Stimulated activated CD4-positive, alpha-beta T cell treated with anti-CD3 and anti-CD28 coated beads, TNF-alpha, amount 100 ng/mL, for 4 hours (primary cell): ENCODE results near the gene EFNA5.
"Not testable (repeated sequence)": the region's sequence is repeated elsewhere in the genome, so short reads cannot be mapped to it uniquely, and the experiment has no call there.

Experiments
- DNase-seq, 3 experiments: peaks; one replicate each; pipeline ENCODE4 v3.0.0-alpha.2; 2020; ENCODE audit warnings: low read depth in 3 of 3

Gene EFNA5

DNA sequence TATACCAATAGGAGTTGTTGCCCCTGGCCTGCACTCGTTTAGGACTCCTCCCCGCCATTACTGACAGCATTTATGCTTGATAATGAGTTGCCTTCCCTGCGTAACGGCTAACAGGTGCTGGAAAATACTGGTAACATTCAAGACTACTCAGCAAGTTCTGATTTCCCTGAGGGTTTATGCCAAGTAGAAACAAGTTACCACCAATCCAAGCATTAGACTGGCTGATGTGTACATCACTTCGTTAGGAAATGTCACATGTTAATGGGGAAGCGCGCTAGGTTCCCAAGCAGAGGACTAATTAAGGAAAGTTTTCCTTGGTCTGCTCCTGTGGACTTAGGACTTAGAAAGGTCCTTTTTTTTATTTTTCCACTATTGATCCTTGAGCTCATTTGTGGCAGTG is 302.1 kb downstream of the EFNA5 start:
- no peak for DNase-seq

DNA sequence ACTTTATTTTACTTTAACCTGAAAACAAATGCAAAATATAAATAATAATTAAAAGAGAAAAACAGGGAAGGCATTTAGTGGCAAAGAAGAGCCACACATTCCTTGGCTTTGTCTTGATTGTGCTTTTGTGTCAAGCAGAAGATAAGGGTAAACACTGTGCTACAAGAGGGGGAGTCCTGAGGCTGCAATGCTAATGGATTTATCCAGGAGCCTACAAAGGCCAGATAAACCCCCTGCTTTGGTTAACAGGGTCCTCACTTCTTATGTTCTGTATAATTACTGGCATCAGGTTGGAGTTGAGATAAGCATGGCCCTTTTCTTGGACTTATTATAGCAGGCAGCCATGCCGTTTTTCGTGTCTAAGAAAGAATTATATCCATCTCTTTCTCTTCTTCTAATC is 302.8 kb downstream of the EFNA5 start:
- DNase-seq: no peak

DNA sequence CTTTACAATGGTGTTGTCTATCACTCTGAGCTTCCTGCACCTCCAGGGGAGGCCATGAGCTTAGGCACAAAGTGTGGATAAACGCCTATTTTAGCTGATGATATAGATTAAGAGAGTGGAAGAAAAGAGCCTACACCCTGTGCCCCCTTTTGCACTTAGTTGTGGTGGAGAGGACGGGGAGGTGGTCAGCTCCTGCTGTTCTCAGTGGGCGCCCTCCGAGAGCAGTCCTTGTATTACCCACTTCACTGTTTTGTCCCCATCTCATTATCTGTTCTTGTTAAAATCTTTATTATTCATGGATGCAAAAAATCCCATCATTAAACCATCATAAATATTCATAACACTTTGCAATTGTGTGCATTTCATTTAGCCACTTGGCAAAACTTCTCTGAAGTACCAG is 303.3 kb downstream of the EFNA5 start:
- no peak for DNase-seq

DNA sequence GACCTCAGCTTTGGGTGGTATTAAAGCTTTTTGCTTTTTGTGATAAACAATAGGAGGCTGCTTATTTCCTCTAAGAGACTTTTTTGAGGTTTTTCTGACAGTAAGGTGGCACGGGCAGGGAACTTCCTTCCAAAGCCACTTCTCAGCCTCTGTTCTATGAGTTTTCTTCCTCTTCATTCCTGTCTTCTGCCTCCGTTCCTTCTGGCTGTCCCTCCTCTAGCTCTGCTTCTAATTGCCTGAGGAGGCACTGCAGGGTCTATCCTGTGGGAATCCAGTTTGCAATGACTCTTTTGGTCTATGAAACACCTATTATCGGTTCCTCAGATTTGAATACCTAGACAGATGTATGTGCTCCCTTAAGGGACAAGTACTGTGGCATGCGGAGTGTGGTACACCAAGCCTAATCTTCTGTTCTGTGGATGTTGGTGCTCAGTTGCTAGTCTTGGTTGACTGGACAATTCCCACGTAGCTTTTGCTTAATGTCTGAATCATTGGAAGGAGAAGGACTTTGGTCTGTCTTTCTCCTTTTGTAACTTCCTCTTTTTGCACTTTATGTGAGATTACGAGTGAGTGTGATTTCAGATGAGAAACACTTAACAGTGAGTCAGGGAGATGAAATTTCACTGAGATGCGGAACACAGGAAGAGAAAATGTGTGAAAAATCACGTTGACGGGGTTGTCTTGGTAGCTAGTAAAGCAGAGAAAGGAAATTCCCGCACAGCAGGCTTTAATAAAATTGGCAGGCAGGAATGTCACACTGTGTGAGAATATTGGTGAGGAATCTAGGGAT is 305.2 kb downstream of the EFNA5 start:
- DNase-seq: no peak

DNA sequence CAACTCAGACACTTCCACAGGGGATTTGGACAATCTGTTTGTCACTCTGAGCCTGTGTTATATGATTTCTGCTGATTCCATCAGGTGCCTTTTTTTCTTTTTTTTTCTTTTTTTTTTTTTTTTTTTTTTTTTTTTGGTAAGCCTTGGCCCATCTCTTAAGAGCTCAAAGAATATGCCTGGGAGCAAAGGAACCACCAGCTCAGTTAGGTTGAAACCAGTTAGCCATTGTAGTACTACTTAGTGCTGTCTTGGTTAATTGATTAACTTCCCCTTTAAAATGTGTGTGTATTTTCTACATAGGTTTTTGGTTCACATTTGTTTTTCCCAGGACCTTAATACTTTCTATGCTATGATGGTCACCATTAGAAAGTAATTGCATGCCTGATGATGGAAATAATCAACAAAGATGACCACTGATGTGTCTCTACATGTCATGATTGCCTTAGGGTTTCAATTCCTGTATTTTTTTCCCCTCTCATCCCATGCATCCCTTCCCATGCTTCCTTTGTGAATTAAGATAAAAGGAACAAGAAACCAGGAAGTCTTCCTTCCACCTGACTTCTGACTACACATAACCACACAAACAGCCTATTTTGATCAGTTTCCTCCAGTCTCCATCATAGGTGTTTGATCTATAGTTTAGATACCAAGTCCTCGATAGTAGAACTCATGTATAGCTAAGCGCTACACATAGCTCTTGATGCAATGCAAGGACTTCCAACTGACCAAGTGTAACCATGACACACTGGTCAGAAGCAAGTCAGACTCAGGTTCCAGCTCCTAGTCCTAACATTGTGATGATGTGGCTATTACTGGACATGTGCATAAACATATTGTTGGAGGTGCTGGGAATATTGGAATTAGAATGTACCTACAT is 306.1 kb downstream of the EFNA5 start:
- DNase-seq: no peak

DNA sequence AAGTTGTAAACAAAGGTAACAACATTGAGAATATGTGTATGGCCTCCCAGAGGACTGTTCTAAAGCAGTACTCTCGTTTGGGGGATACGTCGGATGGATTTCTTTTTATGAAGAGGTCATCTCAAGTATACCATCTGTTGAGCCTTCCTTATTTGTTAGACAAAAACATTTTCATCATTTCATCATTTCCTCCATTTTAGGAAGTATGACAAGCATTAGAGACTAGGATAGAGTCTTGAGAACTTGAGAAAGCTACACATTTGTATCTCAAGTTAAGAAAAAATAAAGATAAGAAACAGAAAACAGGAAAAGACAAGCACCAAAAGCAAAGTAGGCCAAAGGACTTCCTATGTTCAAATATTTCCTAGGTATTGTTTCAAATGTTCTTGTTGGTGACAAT is 307.0 kb downstream of the EFNA5 start:
- no peak for DNase-seq

DNA sequence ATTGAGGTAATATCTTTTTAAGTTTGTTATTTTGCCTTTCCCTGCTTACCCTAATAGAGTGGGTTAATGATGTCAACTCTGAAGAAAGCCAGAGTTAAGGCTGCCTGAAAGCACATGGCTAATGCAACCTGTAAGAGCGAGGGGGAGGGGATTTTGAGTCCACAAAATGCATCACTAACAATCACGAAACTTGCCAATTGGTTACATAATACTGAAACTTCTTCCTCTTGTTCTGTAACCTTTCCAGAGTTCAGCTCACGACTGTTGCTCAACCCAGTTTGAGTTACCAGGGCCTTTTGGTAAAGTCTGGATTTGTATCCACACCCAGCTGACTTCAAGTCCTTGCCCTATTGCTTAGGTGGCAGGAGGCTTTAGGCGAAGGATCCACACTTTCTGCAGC is 308.8 kb downstream of the EFNA5 start:
- no peak for DNase-seq

DNA sequence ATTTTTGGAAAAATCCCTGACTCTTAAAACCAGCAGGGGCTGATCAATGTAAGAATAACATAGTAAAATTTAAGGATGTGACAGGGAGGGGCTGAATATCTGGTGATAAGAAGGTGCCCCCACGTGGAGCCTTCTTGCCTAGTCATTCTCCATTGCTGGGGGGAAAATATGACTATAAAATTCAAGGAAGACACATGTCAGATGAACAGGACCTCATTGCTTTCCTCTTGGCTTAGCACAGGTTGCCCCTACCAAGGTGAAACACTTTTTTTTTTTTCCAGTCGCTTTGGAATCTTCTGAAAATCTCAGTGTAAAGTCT is 310.9 kb downstream of the EFNA5 start:
- no peak for DNase-seq

DNA sequence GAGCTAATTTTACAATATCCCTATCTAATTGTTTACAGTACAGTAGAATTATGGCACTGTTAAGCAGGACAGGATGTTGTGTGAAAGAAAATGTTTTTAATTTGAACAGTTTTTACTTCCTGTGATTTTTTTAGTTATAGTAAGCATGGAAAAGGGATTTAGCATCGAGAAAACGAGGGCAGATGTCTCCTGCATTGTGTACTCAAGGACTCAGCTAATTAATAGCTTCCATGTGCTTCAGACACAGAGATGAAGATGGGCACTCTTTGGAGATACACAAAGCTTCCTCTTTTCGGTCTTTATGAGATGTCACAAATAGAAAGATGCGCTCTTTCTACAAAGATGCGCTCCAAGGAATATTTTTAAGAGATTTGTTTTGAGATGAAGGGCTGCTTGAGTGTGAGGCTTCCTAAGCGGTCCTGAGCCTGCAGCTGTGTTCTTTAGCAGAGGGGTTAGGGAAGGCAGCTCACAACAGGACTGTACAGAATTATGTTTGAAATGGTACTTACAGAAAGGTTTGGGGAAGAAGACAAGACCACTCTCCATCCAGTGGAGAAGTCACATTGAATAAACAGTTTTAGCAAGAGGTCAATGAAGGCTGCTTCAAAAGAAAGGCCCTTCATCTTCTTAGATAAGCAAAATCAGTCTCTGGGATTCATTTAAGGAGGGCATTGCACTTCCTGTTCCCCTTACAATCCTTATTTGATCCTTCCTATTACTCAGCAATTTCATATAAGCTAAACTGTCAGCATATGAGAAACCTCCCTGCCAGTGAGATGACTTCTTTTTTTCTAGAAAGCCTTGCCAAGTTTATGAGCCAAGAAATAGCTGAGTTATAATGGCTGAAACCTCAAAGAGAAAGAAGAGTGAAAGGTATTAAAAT is 311.5 kb downstream of the EFNA5 start:
- no peak for DNase-seq

DNA sequence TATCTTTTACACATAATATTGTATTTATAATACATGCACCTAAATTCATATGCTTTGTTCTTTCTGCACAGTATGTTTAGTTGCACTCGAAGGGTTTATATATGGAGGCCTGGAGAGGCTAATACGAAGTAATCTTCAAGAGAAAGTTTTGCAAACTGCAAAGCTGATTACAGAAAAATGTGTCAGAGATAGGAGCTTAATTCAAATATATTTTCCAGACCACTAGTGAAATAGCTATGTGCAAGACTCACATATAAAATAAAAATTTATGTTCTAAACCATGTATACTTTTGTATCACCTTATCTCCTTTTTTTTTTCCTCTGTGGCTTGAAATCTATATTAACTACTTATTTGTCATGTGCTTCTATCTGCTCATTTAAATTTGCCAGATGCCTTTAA is 313.8 kb downstream of the EFNA5 start:
- DNase-seq: no peak

DNA sequence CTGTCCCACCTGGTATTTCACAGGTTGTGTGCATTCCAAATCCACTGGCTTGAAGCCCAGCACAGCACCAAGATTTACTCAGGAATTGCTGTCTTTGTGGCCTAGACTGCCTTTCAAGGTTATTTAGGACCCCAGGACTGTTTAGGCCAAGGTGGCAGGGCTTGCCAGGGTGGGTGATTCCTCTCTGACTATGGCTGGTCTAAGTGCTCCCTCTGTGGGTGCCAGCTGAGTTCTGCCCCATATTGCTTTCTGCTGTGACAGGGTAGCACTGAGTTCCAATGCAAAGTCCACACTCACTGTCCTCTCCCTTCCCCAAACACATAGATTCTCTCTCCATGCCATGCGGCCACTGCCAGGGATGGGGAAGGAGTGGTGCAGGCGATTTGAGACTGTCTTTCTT is 318.2 kb downstream of the EFNA5 start:
- DNase-seq: no peak

DNA sequence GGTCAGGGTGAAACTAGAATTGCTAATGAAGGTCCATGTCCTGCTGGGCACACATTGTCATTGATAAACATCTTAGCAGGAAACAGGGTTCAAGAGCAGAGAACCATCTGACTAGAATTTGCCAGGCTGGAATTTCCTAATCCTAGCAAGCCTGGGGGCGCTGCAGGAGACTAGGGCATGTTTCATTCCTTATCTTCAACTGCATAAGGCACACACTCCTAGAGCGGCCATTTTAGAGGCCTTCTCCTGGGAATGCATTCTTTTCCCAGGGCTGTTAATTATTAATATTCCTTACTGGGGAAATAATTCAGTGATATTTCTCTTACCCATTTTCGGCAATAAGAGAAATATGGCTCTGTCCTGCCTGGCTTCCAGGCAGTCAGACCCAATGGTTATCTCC is 324.2 kb downstream of the EFNA5 start:
- DNase-seq: not testable (repeated sequence)

DNA sequence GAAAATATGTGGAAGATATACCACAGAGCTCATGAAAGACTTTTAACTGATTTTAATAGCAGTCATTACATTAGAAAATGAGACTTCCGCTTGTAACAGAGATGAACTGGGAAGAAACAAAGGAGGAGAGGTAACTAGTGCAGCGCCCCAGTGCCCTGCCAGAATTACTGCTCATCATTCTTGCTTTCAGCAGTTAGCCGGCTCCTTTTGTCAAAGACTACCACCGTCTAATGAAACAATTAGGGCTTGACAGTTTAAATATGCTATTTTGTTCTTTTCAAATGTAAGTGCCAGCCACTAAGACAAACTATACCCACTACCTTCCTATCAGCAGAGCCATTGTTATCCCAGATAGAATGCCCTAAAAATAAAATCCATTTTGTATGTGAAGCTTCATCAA is 328.4 kb downstream of the EFNA5 start:
- DNase-seq: no peak

DNA sequence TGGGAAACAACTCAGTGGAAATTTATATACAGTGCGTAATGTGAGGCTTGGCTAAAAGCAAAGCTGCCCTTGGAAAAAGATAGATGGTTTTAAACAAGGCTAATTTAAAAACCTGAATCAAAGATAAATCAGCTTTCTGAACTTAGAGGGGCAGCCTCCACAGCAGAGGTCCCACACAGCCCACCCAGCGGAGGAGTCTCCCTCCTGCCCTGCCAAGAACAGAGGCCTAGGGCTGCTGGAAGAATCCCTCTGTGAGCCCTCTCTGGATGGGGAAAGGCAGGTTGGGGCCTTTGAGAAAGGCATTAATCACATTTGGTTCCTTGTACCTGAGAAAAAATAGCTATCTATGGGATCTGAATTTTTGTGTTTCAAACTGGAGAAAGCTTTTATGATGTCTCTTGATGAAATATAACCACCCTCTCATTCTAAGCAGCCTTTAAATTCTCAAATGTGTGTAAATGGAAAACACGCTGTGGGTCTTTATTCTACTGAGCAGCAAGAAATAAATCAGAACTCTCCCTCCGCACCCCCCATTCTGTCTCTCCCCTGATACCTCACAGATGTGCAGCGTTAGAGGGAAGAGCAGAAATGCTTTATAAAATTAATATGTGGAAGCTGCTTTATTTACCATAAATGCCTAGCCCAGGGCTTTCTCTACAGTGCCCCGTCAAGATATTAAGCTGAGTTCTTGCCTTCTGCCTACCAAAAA is 329.2 kb downstream of the EFNA5 start:
- DNase-seq: no peak

DNA sequence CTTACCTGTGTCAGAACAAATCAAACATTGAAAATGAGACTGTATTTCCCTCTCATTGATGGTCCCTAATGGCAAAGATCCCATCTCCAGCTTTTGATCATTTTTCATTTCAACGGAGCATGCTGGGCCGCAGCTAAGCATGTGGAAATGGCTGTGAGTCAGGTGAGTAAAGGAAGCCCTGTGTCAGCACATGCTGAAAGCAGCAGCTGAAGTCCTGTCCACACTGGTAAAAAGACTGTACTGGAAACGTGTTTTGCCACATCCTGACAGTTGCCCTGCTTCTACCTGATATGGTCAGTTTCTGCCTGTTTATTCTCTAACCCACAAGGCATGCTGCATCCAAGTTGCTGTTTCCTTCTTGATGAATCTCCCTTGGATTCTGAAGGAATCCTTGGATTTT is 330.1 kb downstream of the EFNA5 start:
- no peak for DNase-seq

DNA sequence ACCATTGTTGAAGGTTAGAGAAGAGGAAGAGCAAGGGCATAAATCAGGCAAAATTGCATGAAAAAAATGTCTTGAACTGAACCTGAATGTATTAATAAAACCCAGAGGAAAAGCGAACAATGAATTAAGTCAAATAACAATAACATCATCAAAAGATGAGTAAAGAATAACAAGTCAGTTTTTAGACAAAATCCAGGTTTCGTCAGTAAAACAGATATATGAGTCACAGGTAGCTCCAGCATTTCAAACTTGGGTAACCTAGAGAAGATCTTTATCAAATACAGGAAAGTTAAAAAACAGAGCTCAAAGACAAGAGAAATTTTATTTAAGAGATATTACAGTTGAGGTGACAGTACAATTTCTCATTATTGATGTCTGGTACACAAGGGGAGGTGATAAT is 332.4 kb downstream of the EFNA5 start:
- no peak for DNase-seq

DNA sequence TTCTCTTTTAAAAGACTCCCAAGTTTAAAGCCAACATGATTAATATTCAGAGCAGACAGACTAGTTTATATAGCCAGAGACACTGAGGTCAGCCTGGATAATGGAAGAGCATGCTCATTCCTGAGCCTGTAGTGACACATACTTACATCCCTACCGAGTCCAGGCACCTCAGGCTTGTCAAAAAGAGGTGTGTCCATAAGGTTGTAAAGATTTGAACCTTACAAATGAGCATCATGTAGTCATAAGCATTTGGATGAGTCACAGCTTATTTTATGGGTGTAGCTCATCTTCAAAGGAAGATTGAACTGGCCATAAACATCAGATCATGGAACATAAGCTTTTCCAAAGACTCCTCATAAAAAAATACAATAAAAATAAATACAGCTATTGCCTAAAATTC is 333.5 kb downstream of the EFNA5 start:
- DNase-seq: no peak

DNA sequence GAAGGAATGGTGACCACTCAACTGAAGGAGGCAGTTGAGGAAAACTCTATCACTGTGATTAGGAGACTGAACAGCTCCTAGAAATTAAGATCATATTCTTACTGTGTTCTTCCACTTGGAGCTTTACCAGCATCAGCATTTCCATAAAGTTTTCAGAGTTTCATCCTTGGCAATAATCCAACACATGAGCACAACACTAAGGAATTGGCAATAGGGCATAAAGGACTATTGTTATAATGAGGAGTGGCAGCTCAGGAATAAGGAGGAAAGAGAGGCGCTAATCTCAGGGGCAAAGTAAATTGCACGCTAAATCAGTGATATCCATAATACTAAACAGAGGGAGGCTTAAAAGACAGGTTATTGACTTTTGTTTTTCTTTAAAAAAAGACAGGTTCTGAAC is 338.9 kb downstream of the EFNA5 start:
- DNase-seq: no peak

DNA sequence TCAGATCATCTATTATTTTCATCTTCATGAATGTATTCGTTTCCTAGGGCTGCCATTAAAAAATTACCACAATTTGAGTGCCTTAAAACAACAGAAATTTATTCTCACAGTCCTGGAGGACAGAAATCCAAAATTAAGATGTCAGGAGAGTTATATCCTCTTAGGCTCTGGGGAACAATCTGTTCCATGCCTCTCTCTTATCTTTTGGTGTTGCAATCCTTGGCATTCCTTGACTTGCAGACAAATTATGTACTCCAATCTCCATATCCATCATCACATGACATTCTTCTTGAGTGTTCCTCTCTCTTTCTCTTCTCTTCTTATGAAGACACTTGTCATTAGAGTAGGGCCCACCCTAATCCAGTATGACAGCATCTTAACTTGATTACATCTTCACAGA is 339.4 kb downstream of the EFNA5 start:
- no peak for DNase-seq

DNA sequence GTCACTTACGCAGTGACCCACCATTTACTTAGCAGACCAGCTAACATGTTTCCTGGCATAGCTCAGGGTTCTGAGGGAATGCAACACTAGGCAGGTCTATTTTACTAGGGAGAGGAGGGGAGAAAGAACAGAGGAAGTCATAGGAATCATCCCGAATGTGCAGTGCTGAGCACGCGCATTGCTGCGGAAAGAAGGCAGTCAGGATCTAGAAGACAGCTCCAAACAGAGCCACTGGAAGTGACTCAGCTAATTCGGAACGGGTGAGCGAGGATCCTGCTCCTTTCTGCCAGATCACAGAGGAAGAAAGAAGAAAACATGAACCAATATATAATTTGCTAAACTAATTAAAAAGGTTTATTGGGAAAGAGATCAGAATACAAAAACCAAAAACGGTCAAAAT is 339.8 kb downstream of the EFNA5 start:
- no peak for DNase-seq

DNA sequence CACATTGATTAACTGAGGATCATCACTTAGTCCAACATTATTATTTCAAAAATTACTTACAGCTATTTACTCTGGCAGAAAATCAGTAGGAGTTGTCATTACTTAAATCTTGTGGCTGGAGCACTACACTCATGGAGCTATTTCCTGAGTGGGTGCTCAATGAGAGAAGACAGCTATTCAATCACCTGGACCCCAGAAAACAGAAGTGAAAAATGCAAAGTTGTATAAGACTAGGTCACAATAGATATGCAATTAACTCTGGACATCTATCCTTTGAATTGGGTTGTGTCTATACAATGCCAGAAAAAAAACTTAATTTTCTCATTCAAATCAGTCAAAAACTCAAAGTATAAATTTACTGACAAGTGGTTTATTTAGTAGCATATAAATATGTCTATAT is 340.9 kb downstream of the EFNA5 start:
- DNase-seq: no peak
